BLaER1 (cell line): Measurements from ENCODE around the gene RPL7L1.

ENCODE experiments used
- H3K27ac ChIP-seq: shearing (Covaris generic); formaldehyde crosslinking; 2 replicates; pipeline ENCODE4 v1.8.1; 2022
- H3K27me3 ChIP-seq: shearing (Covaris generic); formaldehyde crosslinking; 2 replicates; pipeline ENCODE4 v1.8.1; 2022
- H3K36me3 ChIP-seq: shearing (Covaris generic); formaldehyde crosslinking; 2 replicates; pipeline ENCODE4 v1.8.1; 2022
- H3K4me1 ChIP-seq: shearing (Covaris generic); formaldehyde crosslinking; 2 replicates; pipeline ENCODE4 v1.8.1; 2022
- H3K4me2 ChIP-seq: shearing (Covaris generic); formaldehyde crosslinking; 2 replicates; pipeline ENCODE4 v1.8.1; 2022
- H3K4me3 ChIP-seq: shearing (Covaris generic); formaldehyde crosslinking; 2 replicates; pipeline ENCODE4 v1.8.1; 2022
- H3K9ac ChIP-seq: shearing (Covaris generic); formaldehyde crosslinking; 2 replicates; pipeline ENCODE4 v1.8.1; 2022
- H3K9me3 ChIP-seq: shearing (Covaris generic); formaldehyde crosslinking; 2 replicates; pipeline ENCODE4 v1.8.1; 2022
- H4K20me1 ChIP-seq: shearing (Covaris generic); formaldehyde crosslinking; 2 replicates; pipeline ENCODE4 v1.8.1; 2022
- Cebpa-rat ChIP-seq: shearing (Covaris generic); IDR thresholded peaks from 2 replicates; pipeline ENCODE4 v1.8.1; 2022

RPL7L1 gene

GRCh38 chr6:42928986-42929820 lies 49.8 kb downstream of the RPL7L1 start, which contains the start of gene CNPY3:
TSS of gene CNPY3 (plus strand) at chr6:42929480. CDS start at chr6:42929571, 91 bp downstream.
- Histone ChIP-seq H3K4me1 (peaks cover 77% of the 10 kb centered on the region), H3K4me2 (peak within 1 kb of the TSS; percentile 84), H3K4me3 (peak within 1 kb of the TSS; percentile 81), H3K9me3 (no peaks in the 10 kb centered on the region), H4K20me1 (peaks cover 34% of the 10 kb centered on the region), H3K9ac (peak within 1 kb of the TSS; percentile 88), H3K27ac (peak within 1 kb of the TSS; percentile 98), H3K36me3 (peaks cover 25% of the 10 kb centered on the region), H3K27me3 (no peaks in the 10 kb centered on the region)
- TF ChIP-seq Cebpa-rat, result no peak

- Histone ChIP-seq H3K27ac (peak overlapping the region; percentile 98), H3K4me3 (peak overlapping the region; percentile 81), H4K20me1 (peaks cover 41% of the 10 kb centered on the region), H3K4me1 (peaks cover 77% of the 10 kb centered on the region), H3K9ac (peak overlapping the region; percentile 88), H3K9me3 (no peaks in the 10 kb centered on the region), H3K36me3 (peaks cover 32% of the 10 kb centered on the region), H3K4me2 (peak overlapping the region; percentile 84), H3K27me3 (no peaks in the 10 kb centered on the region)
- TF ChIP-seq Cebpa-rat, result no peak
Observed at GRCh38 chr6:42929821-42930360, 50.5 kb downstream of the RPL7L1 start.

- H3K9ac ChIP-seq, result peak overlapping the region; percentile 88
- no peaks in the 10 kb centered on the region for H3K9me3 ChIP-seq
- H3K36me3 ChIP-seq, result peaks cover 57% of the 10 kb centered on the region
- peak overlapping the region; percentile 81 for H3K4me3 ChIP-seq
- H4K20me1 ChIP-seq, result peaks cover 66% of the 10 kb centered on the region
- peaks cover 77% of the 10 kb centered on the region for H3K4me1 ChIP-seq
- H3K27ac ChIP-seq, result peak overlapping the region; percentile 98
- no peak for TF ChIP-seq Cebpa-rat
- no peaks in the 10 kb centered on the region for H3K27me3 ChIP-seq
- peak overlapping the region; percentile 84 for H3K4me2 ChIP-seq
Observed at GRCh38 chr6:42932412-42932811, 53.0 kb downstream of the RPL7L1 start.

GRCh38 chr6:42933205-42933604 lies 53.8 kb downstream of the RPL7L1 start:
- H3K4me2 ChIP-seq, result peak overlapping the region; percentile 84

GRCh38 chr6:42935322-42935721 lies 55.9 kb downstream of the RPL7L1 start:
- Histone ChIP-seq H4K20me1 (peaks cover 95% of the 10 kb centered on the region), H3K9me3 (no peaks in the 10 kb centered on the region), H3K27ac (peak overlapping the region; percentile 19; the same call in 1 of the 2 replicates), H3K36me3 (peaks cover 86% of the 10 kb centered on the region), H3K4me2 (peak overlapping the region; percentile 43), H3K27me3 (no peaks in the 10 kb centered on the region), H3K9ac (no peak overlapping the region), H3K4me1 (peaks cover 89% of the 10 kb centered on the region), H3K4me3 (no peak overlapping the region)
- no peak for TF ChIP-seq Cebpa-rat

More at GRCh38 chr6:42933205-42933604, 53.8 kb downstream of the RPL7L1 start:
- TF ChIP-seq Cebpa-rat, result no peak
- peak overlapping the region; percentile 98; the same call in 1 of the 2 replicates for H3K27ac ChIP-seq
- H3K9ac ChIP-seq, result peak overlapping the region; percentile 88; the same call in 1 of the 2 replicates
- peaks cover 65% of the 10 kb centered on the region for H3K36me3 ChIP-seq
- H3K4me1 ChIP-seq, result peaks cover 79% of the 10 kb centered on the region
- no peaks in the 10 kb centered on the region for H3K27me3 ChIP-seq
- peak overlapping the region; percentile 81 for H3K4me3 ChIP-seq
- H3K9me3 ChIP-seq, result no peaks in the 10 kb centered on the region
- peaks cover 74% of the 10 kb centered on the region for H4K20me1 ChIP-seq

- Histone ChIP-seq H3K4me3 (no peak overlapping the region), H3K4me2 (peak overlapping the region; percentile 65; the same call in 1 of the 2 replicates), H3K36me3 (peaks cover 97% of the 10 kb centered on the region), H3K27ac (no peak overlapping the region), H3K27me3 (no peaks in the 10 kb centered on the region), H4K20me1 (peaks cover 96% of the 10 kb centered on the region), H3K9me3 (no peaks in the 10 kb centered on the region), H3K4me1 (peaks cover 86% of the 10 kb centered on the region), H3K9ac (no peak overlapping the region)
- TF ChIP-seq Cebpa-rat, result no peak
Observed at GRCh38 chr6:42936398-42936797, 57.0 kb downstream of the RPL7L1 start.

- Histone ChIP-seq H4K20me1 (peaks cover 83% of the 10 kb centered on the region), H3K36me3 (peaks cover 99% of the 10 kb centered on the region)
- no peak for TF ChIP-seq Cebpa-rat
Observed at GRCh38 chr6:42937548-42938427, 58.4 kb downstream of the RPL7L1 start.

GRCh38 chr6:42938428-42938796 lies 59.0 kb downstream of the RPL7L1 start:
- Histone ChIP-seq H3K36me3 (peaks cover 99% of the 10 kb centered on the region), H3K9ac (peak overlapping the region; percentile 27), H3K4me3 (no peak overlapping the region), H3K27me3 (no peaks in the 10 kb centered on the region), H3K27ac (peak overlapping the region; percentile 65), H4K20me1 (peaks cover 80% of the 10 kb centered on the region), H3K4me2 (peak overlapping the region; percentile 65), H3K9me3 (no peaks in the 10 kb centered on the region), H3K4me1 (peaks cover 66% of the 10 kb centered on the region)
- no peak for TF ChIP-seq Cebpa-rat

More at GRCh38 chr6:42937548-42938427, 58.4 kb downstream of the RPL7L1 start:
- Histone ChIP-seq H3K4me1 (peaks cover 72% of the 10 kb centered on the region), H3K27ac (peak overlapping the region; percentile 65), H3K4me2 (peak overlapping the region; percentile 65), H3K27me3 (no peaks in the 10 kb centered on the region), H3K9me3 (no peaks in the 10 kb centered on the region), H3K4me3 (no peak overlapping the region), H3K9ac (peak overlapping the region; percentile 27)
